ENCODE data around the gene EIF5A2.
"Not testable (repeated sequence)": the region's sequence is repeated elsewhere in the genome, so short reads cannot be mapped to it uniquely, and the experiment has no call there.

The EIF5A2 gene

DNA sequence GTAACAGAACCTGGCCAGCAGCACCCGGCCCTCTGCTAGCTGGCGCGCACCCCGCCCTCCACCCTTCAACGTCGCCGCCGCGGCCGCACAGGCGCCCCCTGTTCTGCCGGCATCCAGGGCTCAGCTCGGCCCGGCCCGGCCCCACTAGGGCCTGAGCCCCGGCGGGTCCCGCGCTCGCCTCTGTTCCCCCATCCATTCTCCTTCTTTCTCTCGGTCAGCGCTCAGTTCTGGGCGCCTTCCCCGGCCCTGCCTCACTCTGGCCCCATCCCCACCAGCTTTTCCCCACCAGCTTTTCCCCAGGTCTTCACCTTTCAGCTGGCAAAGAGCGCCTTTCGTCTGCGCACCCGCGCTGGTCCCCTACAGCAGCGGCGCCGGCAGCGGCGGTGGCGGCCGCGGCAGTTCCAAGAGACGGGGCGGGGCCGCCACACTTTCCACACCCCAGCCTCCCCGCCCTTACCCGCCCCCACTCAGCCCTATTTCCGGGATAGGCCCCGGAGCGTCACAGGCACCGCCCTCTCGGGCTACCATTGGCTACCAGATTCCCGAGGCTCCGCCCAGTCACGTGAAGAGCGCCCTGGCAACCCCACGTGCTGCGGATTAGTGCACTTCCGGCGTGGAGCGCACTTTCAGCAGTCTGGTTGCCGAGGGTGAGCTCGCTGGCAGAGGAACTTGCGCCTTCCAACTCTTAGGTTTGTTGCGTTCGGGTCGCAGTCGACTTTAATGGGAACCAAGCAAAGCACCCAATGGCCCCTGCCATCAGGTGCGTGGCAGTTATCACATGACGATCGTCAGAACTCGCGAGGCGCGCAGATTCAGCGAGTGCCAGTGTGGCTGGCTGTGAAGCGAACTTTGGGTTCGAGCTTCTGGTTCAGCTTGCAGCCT lies at the start of gene EIF5A2:
Gene EIF5A2 (minus strand): TSS at position 403 of the 882 bp plus-strand sequence. CDS start 831 bp downstream, outside the sequence.
- peak; percentile 95 for ATAC-seq
- Mint-ChIP-seq H3K27ac (peak within 1 kb of the TSS; percentile 87), H3K4me1 (peaks cover 27% of the 10 kb centered on the region), H3K4me3 (peak within 1 kb of the TSS; percentile 92), H3K9me3 (peaks cover 6% of the 10 kb centered on the region), H3K36me3 (ENCODE audit: low read depth) (peaks cover 9% of the 10 kb centered on the region), H3K27me3 (peaks cover 2% of the 10 kb centered on the region)
- DNase-seq = peak; percentile 95

DNA sequence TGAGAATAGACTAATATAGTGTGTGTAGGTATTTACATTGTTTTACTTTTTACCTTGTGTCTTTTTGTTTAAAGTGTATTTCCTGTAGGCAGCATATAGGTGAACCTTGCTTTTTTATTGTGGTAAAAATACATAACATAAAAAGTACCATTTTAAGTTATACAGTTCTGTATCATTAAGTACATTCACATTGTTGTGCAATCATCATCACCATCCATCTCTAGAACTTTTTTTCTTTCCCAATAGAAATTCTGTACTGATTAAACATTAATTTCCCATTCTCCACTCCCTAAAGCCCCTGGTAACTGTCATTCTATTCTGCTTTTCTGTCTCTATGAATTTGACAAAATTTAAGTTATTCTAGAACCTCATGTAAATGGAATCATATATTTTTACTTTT lies 48.2 kb upstream of the EIF5A2 start:
- no peak for ATAC-seq
- H3K27ac Mint-ChIP-seq = no peak overlapping the region

DNA sequence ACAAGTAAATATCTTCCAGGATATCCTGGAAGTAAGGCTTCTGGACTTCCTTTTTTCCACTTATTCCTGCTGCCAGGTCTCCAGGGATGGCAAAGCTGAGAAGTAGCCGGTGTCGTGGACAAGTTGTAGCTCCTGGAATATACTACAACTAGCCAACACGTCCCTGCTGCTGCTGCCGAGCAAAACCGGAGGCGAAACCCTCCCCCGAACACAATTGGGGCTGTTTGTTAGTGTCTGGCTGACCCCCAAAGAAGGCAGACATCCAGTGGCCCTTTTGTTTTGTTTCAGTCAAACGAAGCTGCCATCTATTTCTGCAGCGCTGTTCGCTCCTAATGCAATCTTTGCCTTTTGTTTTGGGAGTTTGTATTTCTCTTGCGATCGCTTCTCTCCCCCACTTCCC lies 45.3 kb upstream of the EIF5A2 start:
- ATAC-seq = no peak
- H3K27me3 Mint-ChIP-seq = peaks cover 16% of the 10 kb centered on the region
- no peak overlapping the region for H3K4me3 Mint-ChIP-seq
- DNase-seq = no peak
- no peaks in the 10 kb centered on the region for H3K36me3 Mint-ChIP-seq (ENCODE audit: low read depth)
- H3K27ac Mint-ChIP-seq = no peak overlapping the region
- no peaks in the 10 kb centered on the region for H3K4me1 Mint-ChIP-seq
- H3K9me3 Mint-ChIP-seq = no peaks in the 10 kb centered on the region

More for the DNA sequence above, 48.2 kb upstream of the EIF5A2 start:
- Mint-ChIP-seq H3K9me3 (no peaks in the 10 kb centered on the region), H3K4me3 (no peak overlapping the region), H3K27me3 (peaks cover 12% of the 10 kb centered on the region), H3K4me1 (no peaks in the 10 kb centered on the region), H3K36me3 (ENCODE audit: low read depth) (no peaks in the 10 kb centered on the region)
- DNase-seq = no peak

DNA sequence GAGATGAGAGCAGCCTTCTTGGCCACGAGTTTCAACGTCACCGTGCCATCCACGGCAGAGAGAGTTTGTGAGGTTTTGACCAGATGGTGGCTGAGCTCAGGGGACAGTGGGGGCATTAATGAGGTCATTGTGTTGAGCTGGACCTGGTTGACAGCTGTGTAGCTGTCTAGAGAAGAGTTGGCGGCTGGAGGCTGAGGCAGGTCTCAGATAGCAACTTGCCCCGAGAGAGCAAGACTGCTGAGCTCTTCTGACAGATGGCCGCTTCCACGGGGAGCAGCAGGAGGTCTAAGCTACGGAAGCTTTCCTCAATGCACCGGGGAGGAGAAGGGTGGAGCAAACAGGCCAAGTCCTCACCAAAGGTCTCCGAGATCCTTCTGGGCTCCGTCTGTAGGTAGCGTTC lies 44.8 kb upstream of the EIF5A2 start:
- ATAC-seq (no peak), DNase-seq (no peak)
- H3K9me3 Mint-ChIP-seq = no peaks in the 10 kb centered on the region
- no peak overlapping the region for H3K4me3 Mint-ChIP-seq
- no peak overlapping the region for H3K27ac Mint-ChIP-seq
- H3K27me3 Mint-ChIP-seq = peaks cover 16% of the 10 kb centered on the region
- H3K4me1 Mint-ChIP-seq = no peaks in the 10 kb centered on the region
- no peaks in the 10 kb centered on the region for H3K36me3 Mint-ChIP-seq (ENCODE audit: low read depth)

DNA sequence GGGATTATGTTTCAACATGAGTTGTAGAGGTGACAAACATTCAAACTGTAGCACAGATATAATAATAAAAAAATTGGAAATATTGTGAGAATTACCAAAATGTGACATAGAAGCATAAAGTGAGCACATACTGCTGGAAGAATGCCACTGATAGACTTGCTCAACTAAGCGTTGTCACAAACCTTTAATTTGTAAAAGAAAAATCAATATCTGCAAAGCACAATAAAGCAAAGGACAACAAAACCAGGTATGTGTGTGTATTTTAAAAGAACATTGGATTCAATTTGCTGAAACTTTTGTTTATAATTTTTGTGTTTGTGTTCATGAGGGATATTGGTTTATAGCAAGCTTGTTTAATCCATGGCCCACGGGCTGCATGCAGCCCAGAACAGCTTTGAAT lies 40.8 kb upstream of the EIF5A2 start:
- ATAC-seq = no peak
- H3K36me3 Mint-ChIP-seq (ENCODE audit: low read depth) = no peaks in the 10 kb centered on the region
- no peaks in the 10 kb centered on the region for H3K9me3 Mint-ChIP-seq
- no peak overlapping the region for H3K4me3 Mint-ChIP-seq
- no peaks in the 10 kb centered on the region for H3K4me1 Mint-ChIP-seq
- H3K27ac Mint-ChIP-seq = no peak overlapping the region
- no peak for DNase-seq
- peaks cover 15% of the 10 kb centered on the region for H3K27me3 Mint-ChIP-seq

DNA sequence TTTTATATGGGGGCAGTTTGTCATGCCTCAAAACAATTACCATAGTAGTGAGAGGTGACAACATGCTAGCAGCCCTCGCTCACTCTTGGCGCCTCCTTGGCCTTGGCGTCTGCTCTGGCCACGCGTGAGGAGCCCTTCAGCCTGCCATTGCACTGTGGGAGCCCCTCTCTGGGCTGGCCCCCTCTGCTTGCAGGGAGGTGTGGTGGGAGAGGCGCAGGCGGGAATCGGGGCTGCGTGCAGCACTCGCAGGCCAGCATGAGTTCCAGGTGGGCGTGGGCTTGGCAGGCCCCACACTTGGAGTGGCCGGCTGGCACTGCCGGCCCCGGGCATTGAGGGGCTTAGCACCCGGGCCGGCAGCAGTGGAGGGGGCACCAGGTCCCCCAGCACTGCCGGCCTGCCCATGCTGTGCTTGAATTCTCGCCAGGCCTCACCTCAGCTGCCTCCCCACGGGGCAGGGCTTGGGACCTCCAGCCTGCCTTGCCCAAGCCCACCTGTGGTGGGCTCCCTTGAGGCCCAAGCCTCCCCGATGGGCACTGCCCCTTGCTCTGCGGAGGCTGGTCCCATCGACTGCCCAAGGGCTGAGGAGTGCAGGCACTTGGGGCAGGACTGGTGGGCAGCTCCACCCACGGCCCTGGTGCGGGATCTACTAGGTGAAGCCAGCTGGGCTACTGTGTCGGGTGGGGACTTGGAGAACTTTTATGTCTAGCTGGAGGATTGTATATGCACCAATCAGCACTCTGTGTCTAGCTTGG lies 38.8 kb upstream of the EIF5A2 start:
- H3K9me3 Mint-ChIP-seq = peaks cover 5% of the 10 kb centered on the region
- peaks cover 19% of the 10 kb centered on the region for H3K27me3 Mint-ChIP-seq
- H3K4me1 Mint-ChIP-seq = no peaks in the 10 kb centered on the region
- DNase-seq (no peak), ATAC-seq (no peak)
- H3K27ac Mint-ChIP-seq = no peak overlapping the region
- no peak overlapping the region for H3K4me3 Mint-ChIP-seq
- H3K36me3 Mint-ChIP-seq (ENCODE audit: low read depth) = no peaks in the 10 kb centered on the region

DNA sequence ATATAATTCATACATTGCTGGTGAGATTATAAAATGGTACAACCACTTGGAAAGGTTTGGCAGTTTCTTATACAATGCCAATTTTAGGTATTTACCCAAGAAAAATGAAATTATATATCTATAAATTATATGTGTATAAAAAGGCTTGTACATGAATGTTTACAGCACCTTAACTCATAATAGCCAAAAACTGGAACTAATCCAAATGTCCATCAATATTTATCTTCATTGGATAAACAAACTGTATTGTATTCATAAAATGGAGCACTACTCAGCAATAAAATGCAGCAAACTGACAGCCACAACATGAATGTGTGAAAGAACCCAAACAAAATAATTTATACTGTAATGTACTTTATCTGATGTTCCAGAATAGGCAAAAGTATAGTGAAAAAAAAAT lies 33.6 kb upstream of the EIF5A2 start:
- peaks cover 15% of the 10 kb centered on the region for H3K27me3 Mint-ChIP-seq
- DNase-seq (no peak), ATAC-seq (no peak)
- no peaks in the 10 kb centered on the region for H3K36me3 Mint-ChIP-seq (ENCODE audit: low read depth)
- no peaks in the 10 kb centered on the region for H3K4me1 Mint-ChIP-seq
- peaks cover 17% of the 10 kb centered on the region for H3K9me3 Mint-ChIP-seq
- no peak overlapping the region for H3K4me3 Mint-ChIP-seq
- H3K27ac Mint-ChIP-seq = no peak overlapping the region

DNA sequence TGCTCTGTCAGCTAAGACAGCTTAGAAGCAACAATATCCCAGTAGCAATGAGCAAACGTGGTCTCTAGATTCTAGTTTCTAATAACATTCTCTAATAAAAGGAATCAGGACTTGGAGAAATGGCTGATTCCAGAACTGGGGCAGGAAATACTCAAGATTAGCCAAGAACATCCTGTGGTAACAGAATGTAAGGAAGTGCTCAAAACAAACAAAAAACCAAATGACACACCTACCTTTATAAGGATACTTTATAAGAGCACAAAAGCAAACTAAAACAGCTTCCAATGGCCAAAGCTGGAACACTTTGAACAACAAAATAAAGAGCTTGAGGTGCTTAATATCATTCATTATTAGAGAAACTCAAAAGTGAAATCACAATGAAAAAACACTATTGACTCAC lies 33.1 kb upstream of the EIF5A2 start:
- Mint-ChIP-seq H3K4me3 (no peak overlapping the region), H3K27me3 (peaks cover 15% of the 10 kb centered on the region), H3K36me3 (ENCODE audit: low read depth) (no peaks in the 10 kb centered on the region), H3K4me1 (no peaks in the 10 kb centered on the region), H3K27ac (no peak overlapping the region), H3K9me3 (peaks cover 17% of the 10 kb centered on the region)
- DNase-seq (no peak), ATAC-seq (no peak)

DNA sequence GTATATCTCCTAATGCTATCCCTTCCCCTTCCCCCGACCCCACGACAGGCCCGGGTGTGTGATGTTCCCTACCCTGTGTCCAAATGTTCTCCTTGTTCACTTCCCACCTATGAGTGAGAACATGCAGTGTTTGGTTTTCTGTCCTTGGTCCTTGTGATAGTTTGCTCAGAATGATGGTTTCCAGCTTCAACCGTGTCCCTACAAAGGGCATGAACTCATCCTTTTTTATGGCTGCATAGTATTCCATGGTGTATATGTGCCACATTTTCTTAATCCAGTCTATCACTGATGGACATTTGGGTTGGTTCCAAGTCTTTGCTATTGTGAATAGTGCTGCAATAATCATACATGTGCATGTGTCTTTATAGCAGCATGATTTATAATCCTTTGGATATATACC lies 24.6 kb upstream of the EIF5A2 start:
- H3K27ac Mint-ChIP-seq; H3K4me3 Mint-ChIP-seq; H3K36me3 Mint-ChIP-seq (ENCODE audit: low read depth); H3K4me1 Mint-ChIP-seq; DNase-seq; ATAC-seq; H3K9me3 Mint-ChIP-seq: not testable (repeated sequence)
- H3K27me3 Mint-ChIP-seq = peaks cover 33% of the 10 kb centered on the region

DNA sequence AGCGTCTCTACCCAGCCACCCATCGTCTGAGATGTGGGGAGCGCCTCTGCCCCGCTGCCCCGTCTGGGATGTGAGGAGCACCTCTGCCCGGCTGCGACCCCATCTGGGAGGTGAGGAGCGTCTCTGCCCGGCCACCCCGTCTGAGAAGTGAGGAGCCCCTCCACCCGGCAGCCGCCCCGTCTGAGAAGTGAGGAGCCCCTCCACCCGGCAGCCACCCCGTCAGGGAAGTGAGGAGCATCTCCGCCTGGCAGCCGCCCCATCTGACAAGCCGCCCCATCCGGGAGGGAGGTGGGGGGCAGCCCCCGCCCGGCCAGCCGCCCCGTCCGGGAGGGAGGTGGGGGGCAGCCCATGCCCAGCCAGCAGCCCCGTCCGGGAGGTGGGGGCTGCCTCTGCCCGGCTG lies 15.1 kb upstream of the EIF5A2 start:
- H3K9me3 Mint-ChIP-seq = peaks cover 21% of the 10 kb centered on the region
- not testable (repeated sequence) for H3K4me1 Mint-ChIP-seq

DNA sequence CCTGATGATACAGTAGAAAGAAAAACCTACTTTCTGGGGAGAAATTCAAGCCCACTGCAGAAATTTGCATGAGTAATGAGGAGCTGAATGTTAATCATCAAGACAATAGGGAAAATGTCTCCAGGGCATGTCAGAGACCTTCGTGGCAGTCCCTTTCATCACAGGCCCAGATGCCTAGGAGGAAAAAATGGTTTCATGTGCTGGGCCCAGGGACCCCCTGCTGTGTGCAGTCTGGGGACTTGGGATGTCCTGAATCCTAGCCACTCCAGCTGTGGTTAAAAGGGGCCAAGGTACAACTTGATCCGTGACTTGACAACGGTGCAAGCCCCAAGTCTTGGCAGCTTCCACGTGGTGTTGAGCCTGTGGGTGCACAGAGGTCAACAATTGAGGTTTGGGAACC lies 10.3 kb upstream of the EIF5A2 start:
- ATAC-seq (no peak), DNase-seq (no peak)
- no peaks in the 10 kb centered on the region for H3K4me1 Mint-ChIP-seq
- no peak overlapping the region for H3K27ac Mint-ChIP-seq
- H3K27me3 Mint-ChIP-seq = peaks cover 10% of the 10 kb centered on the region
- H3K36me3 Mint-ChIP-seq (ENCODE audit: low read depth) = peaks cover 6% of the 10 kb centered on the region
- no peak overlapping the region for H3K4me3 Mint-ChIP-seq
- H3K9me3 Mint-ChIP-seq = peaks cover 27% of the 10 kb centered on the region

More for the DNA sequence above, 15.1 kb upstream of the EIF5A2 start:
- H3K4me3 Mint-ChIP-seq; DNase-seq; ATAC-seq; H3K27ac Mint-ChIP-seq; H3K36me3 Mint-ChIP-seq (ENCODE audit: low read depth); H3K27me3 Mint-ChIP-seq: not testable (repeated sequence)

DNA sequence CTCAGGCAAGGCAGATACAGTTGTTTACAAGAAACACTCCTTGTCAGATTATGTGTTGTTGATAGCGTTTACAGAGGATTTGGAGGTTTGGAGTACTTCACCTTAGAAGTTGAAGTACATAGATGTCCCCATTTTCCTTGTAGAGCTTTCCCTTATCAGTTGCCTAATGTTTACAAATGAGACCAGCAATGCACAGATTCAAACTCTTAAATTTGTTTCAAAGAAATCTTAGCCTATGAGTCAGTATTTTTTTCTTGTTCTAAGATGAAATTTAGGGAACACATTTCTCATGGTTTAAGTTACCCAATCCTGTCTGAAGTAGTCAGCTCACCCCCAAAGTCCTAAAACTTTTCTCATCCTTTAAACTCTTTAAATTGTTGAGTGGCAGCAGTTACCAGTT lies 6.3 kb upstream of the EIF5A2 start:
- no peaks in the 10 kb centered on the region for H3K4me1 Mint-ChIP-seq
- peaks cover 24% of the 10 kb centered on the region for H3K9me3 Mint-ChIP-seq
- ATAC-seq (no peak), DNase-seq (no peak)
- H3K27me3 Mint-ChIP-seq = peaks cover 9% of the 10 kb centered on the region
- H3K4me3 Mint-ChIP-seq = no peak overlapping the region
- H3K27ac Mint-ChIP-seq = no peak overlapping the region
- H3K36me3 Mint-ChIP-seq (ENCODE audit: low read depth) = peaks cover 6% of the 10 kb centered on the region

DNA sequence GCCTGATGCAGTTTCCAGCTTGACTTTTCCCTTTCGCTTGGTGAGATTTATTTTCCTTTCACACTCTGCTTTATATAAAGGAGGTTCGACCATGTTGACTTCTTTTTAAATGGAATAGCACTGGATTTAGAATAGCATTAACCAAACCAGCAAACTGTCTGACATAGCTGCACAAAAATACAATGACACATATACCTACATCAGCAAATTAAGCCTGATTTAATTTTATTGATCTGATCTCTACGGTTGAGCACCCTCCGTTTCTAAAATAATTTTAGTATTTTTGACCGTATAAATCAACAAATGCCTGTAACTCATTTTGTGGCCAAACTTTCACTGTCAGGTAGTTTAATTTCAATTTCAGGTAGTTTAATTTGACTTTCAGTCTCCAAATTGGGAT lies 5.8 kb upstream of the EIF5A2 start:
- Mint-ChIP-seq H3K9me3 (peaks cover 21% of the 10 kb centered on the region), H3K27ac (no peak overlapping the region), H3K36me3 (ENCODE audit: low read depth) (peaks cover 8% of the 10 kb centered on the region), H3K4me3 (no peak overlapping the region), H3K4me1 (peaks cover 4% of the 10 kb centered on the region), H3K27me3 (peaks cover 5% of the 10 kb centered on the region)
- ATAC-seq (no peak), DNase-seq (no peak)

DNA sequence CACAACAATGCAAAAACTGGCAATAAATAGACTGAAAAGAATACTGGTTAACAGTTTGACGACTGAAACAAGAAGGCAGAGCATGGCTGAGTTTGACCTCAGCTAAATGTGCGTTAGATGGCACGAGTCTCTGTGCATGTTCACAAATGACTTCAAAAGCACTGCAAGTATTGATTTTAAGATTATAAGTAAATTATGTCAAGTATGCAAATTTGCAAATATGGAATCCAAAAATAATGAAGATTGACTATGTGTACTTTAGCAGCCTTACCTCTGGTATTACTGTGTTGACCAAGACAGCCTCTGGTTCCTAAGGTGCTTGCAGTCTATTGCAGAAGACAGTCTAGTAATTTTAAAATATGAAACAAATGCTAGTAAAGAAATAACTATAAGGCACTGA lies 2.6 kb upstream of the EIF5A2 start:
- Mint-ChIP-seq H3K36me3 (ENCODE audit: low read depth) (peaks cover 4% of the 10 kb centered on the region), H3K27me3 (peaks cover 4% of the 10 kb centered on the region), H3K9me3 (peaks cover 6% of the 10 kb centered on the region), H3K27ac (no peak overlapping the region), H3K4me1 (peaks cover 23% of the 10 kb centered on the region), H3K4me3 (no peak overlapping the region)
- ATAC-seq (no peak), DNase-seq (no peak)

DNA sequence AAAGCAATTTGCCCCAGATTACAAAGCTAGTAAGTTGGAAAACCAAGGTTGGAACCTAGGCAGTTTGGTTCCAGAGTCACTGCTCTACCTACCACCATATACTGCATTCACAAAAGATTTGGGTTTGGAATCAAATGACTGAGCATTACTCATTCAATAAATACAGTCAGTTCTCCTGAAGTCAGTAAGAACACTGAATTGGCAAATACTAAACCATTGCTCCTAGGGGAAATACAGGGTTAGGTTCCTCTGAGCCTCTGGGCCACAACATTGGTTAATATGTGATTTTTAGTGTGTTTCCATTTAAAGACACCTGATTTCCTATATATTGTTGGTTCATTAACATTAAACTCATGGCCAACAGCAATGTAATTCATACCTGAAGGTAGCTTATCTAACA lies 2.1 kb upstream of the EIF5A2 start:
- H3K4me1 Mint-ChIP-seq = peaks cover 26% of the 10 kb centered on the region
- H3K27me3 Mint-ChIP-seq = peaks cover 4% of the 10 kb centered on the region
- H3K36me3 Mint-ChIP-seq (ENCODE audit: low read depth) = peaks cover 7% of the 10 kb centered on the region
- H3K9me3 Mint-ChIP-seq = peaks cover 6% of the 10 kb centered on the region
- H3K27ac Mint-ChIP-seq = no peak overlapping the region
- H3K4me3 Mint-ChIP-seq = no peak overlapping the region
- ATAC-seq (no peak), DNase-seq (no peak)
